Activated naive CD4-positive, alpha-beta T cell treated with anti-CD3 and anti-CD28 coated beads for 36 hours (primary cell): ENCODE data around the gene CUX1. TPM values are rescaled to one million over a fixed set of nuclear protein-coding genes. Genes with fewer than 3 reads are reported as not detected.
"Not testable (repeated sequence)": the region's sequence is repeated elsewhere in the genome, so short reads cannot be mapped to it uniquely, and the experiment has no call there.

Experiments
- CTCF ChIA-PET: fragments of 350-600 bp; sonication (Branson Sonifier 250); formaldehyde crosslinking; loops from one replicate; lab custom pipeline; 2021; ENCODE audit warnings: antibody characterized with exemption; lab: Charles Lee
- DNase-seq: peaks from one replicate; pipeline ENCODE4 v3.0.0-alpha.2; 2020
- H3K27ac Mint-ChIP-seq: one replicate; pipeline ENCODE4 v1.8.0; 2021; ENCODE audit warnings: mild to moderate bottlenecking, mixed read lengths
- H3K27me3 Mint-ChIP-seq: one replicate; pipeline ENCODE4 v1.8.0; 2021; ENCODE audit warnings: low read depth, mixed read lengths
- H3K36me3 Mint-ChIP-seq: one replicate; pipeline ENCODE4 v1.8.0; 2021; ENCODE audit warnings: low read depth, mixed read lengths
- H3K4me1 Mint-ChIP-seq: one replicate; pipeline ENCODE4 v1.8.0; 2021; ENCODE audit warnings: low read depth, mixed read lengths
- H3K4me3 Mint-ChIP-seq: one replicate; pipeline ENCODE4 v1.8.0; 2021; ENCODE audit warnings: mild to moderate bottlenecking, moderate library complexity, mixed read lengths
- H3K9me3 Mint-ChIP-seq: one replicate; pipeline ENCODE4 v1.8.0; 2021; ENCODE audit warnings: mixed read lengths
- intact Hi-C: fragments of 100-400 bp; cut with micrococcal nuclease; formaldehyde crosslinking; loops from one replicate; pipeline ENCODE4 v1.15.1; 2023
- total RNA-seq, 2 experiments: library from RNA; stranded (reverse); gene quantifications; one replicate each; pipeline ENCODE4 v1.2.3, GENCODE V29; 2021

CUX1 gene
- total RNA-seq, 2 experiments from 2014 or later = 22.2 to 25.5 TPM

DNA sequence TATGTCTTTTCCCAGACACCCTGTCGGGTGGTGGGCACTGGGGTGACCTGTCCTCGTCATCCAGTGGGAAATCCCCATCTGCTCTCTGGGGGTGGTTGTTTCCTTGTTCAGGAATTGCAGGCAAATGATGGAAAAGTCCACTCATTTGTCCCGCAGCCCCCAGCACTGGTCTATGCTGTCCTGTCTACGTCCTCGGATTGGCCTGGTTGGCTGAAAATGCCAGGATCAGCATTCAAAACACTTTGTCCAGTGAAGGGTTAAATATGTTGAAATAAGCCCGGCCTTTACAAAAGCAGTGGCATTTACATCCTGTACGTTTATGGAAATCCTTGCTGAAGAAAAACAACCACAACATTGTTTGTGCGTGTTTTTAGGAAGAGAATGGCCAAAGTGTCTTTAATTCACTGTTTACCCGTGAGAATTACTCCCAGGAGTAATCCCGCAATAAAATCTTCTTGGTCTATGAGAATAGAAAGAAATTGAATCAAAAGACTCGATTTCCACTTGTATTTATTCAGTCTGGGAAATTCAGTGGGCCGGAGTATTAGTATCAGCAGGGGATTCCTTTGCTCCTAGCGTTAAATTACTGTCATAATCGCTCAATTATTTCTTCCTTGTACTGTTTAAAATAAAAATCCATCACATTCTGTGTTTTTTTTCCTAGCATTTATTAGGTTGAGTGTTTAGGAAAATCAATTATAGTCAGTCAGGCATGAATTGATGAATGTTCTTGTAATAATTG lies 352.4 kb downstream of the CUX1 start:
- intact Hi-C loops = no loop called here
- CTCF ChIA-PET = no interaction called here
- H3K36me3 Mint-ChIP-seq = peaks cover 2% of the 10 kb centered on the region
- no peaks in the 10 kb centered on the region for H3K27me3 Mint-ChIP-seq
- no peak overlapping the region for H3K4me3 Mint-ChIP-seq
- no peak for DNase-seq
- H3K9me3 Mint-ChIP-seq = no peaks in the 10 kb centered on the region
- no peak overlapping the region for H3K27ac Mint-ChIP-seq
- H3K4me1 Mint-ChIP-seq = no peaks in the 10 kb centered on the region

DNA sequence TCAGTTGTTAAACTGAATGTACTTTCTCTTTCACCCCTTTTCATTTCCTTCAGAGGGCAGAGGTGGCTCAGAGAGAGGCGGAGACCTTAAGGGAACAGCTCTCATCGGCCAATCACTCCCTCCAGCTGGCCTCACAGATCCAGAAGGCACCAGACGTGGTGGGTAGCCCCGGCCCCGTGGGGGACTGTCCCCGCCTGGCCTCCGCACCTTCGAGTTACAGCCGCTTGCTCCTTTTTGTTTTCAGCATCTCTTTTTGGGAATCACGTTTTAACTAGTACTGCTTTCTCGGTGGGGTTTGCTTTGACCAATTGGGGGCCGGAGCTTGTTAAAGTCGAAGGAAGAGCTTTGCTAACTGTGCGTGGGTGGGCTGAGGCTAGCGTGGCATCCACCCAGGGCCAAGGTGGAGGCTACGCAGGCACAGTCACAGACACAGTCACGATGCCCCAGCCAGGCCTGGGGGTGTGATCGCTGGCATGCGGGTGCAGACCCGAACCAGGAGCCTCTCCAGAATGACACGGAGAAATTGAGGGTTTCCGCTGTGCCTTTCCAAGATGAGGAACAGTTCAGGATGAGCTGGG lies 353.1 kb downstream of the CUX1 start:
- no peak for DNase-seq
- Mint-ChIP-seq H3K27me3 (no peaks in the 10 kb centered on the region), H3K4me1 (no peaks in the 10 kb centered on the region), H3K27ac (no peak overlapping the region), H3K9me3 (no peaks in the 10 kb centered on the region), H3K4me3 (no peak overlapping the region), H3K36me3 (peaks cover 2% of the 10 kb centered on the region)
- CTCF ChIA-PET = no interaction called here
- intact Hi-C loops = no loop called here

DNA sequence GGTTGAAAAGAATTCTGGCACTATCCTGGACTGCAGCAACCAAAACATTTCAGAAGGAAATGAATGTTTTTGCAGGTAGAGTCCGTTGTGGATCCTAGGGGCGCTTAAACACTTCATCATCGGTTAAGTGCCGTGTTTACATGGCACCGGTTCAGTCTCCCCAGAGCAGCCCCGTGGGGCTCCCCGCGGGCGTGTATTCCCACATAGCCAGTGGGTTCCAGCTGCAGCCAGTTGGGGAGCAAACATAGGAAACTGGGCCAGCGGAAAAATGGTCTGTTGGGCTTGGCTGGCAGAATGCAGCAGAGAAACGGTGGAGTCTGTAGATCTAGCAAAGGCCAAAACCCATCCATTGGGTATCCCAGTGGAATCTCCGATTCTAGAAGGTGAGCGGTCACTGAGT lies 356.2 kb downstream of the CUX1 start:
- no peak for DNase-seq
- no peaks in the 10 kb centered on the region for H3K4me1 Mint-ChIP-seq
- no peaks in the 10 kb centered on the region for H3K9me3 Mint-ChIP-seq
- no peak overlapping the region for H3K27ac Mint-ChIP-seq
- H3K4me3 Mint-ChIP-seq = no peak overlapping the region
- H3K36me3 Mint-ChIP-seq = peaks cover 1% of the 10 kb centered on the region
- CTCF ChIA-PET = no interaction called here
- H3K27me3 Mint-ChIP-seq = no peaks in the 10 kb centered on the region
- intact Hi-C loops = no loop called here

DNA sequence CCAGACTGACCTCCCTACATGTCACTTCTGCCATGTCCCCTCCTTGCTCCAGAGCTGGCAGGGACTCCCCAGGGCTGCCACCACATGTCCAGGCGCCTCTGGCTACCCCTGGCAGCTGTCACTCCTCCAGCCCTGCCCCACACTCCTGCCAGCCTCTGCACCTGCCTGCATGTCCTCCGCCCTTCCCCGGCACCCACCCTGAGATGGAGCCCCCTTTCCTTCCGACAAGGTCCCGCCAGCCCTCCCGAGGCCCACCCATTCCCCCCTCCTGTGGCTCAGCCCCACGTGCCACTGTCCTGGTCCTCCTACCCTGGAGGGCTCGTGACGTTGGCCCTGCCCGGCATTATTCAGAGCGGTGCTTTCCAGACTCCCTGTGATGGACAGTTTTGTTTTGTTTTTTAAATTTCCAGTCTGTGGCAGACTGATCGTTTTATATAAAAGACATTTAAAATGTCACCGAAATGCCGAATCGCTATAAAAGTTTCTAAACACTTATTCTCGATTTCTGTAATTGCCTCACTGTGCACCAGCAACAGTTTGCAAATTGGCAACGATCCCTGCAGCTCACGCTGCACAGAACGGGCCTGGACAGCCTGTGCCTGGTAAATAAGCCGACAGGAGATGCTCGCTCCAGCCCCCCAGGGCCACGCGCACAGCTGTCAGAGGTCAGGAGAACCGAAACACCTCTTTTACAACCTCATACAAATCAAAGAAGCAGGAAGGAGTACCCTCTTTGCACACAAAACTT lies 358.2 kb downstream of the CUX1 start:
- no peak overlapping the region for H3K4me3 Mint-ChIP-seq
- H3K27me3 Mint-ChIP-seq = no peaks in the 10 kb centered on the region
- H3K9me3 Mint-ChIP-seq = no peaks in the 10 kb centered on the region
- CTCF ChIA-PET = no interaction called here
- peaks cover 4% of the 10 kb centered on the region for H3K36me3 Mint-ChIP-seq
- no peaks in the 10 kb centered on the region for H3K4me1 Mint-ChIP-seq
- no peak overlapping the region for H3K27ac Mint-ChIP-seq
- DNase-seq = no peak
- intact Hi-C loops = no loop called here

DNA sequence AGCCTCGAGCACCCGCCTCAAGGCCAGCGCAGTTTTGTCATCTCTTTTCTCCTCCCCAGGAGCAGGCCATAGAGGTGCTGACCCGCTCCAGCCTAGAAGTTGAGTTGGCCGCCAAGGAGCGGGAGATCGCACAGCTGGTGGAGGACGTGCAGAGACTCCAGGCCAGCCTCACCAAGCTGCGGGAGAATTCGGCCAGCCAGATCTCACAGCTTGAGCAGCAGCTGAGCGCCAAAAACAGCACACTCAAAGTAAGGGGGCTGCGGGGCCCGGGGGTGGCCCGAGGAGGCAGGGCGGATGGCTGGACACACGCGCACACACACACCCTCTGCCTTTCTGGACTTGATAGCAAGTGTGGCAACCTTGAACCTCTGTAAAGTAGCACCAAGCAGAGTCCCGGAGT lies 361.0 kb downstream of the CUX1 start:
- no peaks in the 10 kb centered on the region for H3K27me3 Mint-ChIP-seq
- intact Hi-C loops = no loop called here
- no peak overlapping the region for H3K27ac Mint-ChIP-seq
- H3K9me3 Mint-ChIP-seq = no peaks in the 10 kb centered on the region
- CTCF ChIA-PET = interaction anchor here (0.9 kb wide), 1 partner anchor 58 kb away, joined by 3 read pairs; no protein-coding TSS in a partner anchor
- peaks cover 7% of the 10 kb centered on the region for H3K36me3 Mint-ChIP-seq
- H3K4me1 Mint-ChIP-seq = no peaks in the 10 kb centered on the region
- DNase-seq = no peak
- H3K4me3 Mint-ChIP-seq = no peak overlapping the region

DNA sequence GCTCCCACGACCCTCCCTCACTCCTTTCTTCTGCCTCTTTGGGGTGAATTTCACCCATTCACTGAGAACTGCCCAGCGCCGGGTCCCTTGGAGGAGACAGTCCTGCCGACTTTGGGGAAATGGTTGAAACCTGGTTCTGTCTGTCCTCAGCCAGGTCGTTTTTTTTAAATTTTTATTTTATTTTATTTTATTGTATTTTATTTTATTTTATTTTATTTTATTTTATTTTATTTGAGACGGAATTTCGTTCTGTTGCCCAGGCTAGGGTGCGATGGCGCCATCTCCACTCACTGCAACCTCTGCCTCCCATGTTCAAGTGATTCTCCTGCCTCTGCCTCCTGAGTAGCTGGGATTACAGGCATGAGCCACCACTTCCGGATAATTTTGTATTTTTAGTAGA lies 363.3 kb downstream of the CUX1 start:
- Mint-ChIP-seq H3K9me3 (no peaks in the 10 kb centered on the region), H3K36me3 (peaks cover 7% of the 10 kb centered on the region), H3K27ac (no peak overlapping the region), H3K27me3 (no peaks in the 10 kb centered on the region), H3K4me1 (no peaks in the 10 kb centered on the region), H3K4me3 (no peak overlapping the region)
- no peak for DNase-seq
- CTCF ChIA-PET = no interaction called here
- intact Hi-C loops = no loop called here

DNA sequence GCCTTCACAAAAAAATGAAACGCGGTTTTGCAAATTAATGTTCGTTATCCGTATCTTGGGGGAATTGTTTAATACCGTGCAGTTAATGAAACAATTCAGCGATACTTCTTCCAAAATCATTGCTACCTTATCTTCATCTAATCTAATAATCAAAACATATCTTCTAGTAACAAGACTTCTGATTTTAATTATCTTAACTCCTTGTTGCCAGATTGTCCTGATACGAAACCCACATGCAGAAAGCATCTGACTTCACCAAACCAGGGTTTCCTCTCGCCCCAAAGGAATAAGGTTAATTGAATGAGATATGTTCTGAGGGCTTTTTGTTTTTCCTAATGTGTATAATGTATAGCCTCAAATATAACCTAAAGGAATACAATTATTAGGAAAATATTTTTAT lies 364.1 kb downstream of the CUX1 start:
- no peaks in the 10 kb centered on the region for H3K4me1 Mint-ChIP-seq
- no peak overlapping the region for H3K4me3 Mint-ChIP-seq
- H3K27ac Mint-ChIP-seq = no peak overlapping the region
- CTCF ChIA-PET = no interaction called here
- peaks cover 6% of the 10 kb centered on the region for H3K36me3 Mint-ChIP-seq
- intact Hi-C loops = no loop called here
- no peaks in the 10 kb centered on the region for H3K27me3 Mint-ChIP-seq
- no peak for DNase-seq
- H3K9me3 Mint-ChIP-seq = no peaks in the 10 kb centered on the region

DNA sequence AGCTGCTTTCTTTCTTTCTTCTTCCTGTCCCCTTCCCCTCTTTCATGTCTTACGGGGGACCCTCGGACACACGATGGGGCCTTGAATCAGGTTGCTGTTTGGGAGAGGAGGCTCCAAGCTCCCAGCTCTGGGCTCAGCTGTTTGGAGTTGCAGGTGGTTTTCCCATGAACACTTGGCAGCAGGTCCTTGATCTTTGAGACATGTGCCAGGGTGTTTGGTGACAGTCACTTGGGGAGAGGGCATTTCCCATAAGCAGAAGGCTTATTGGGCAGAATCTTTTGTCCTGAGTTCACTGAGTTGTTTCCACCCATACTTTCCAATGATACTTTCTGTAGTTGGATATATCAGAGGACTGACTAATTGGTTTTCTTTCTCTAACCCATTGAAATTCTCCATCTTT lies 364.6 kb downstream of the CUX1 start:
- DNase-seq = no peak
- Mint-ChIP-seq H3K27ac (no peak overlapping the region), H3K4me1 (no peaks in the 10 kb centered on the region), H3K27me3 (no peaks in the 10 kb centered on the region), H3K4me3 (no peak overlapping the region), H3K9me3 (no peaks in the 10 kb centered on the region), H3K36me3 (peaks cover 6% of the 10 kb centered on the region)
- intact Hi-C loops = no loop called here
- CTCF ChIA-PET = no interaction called here

DNA sequence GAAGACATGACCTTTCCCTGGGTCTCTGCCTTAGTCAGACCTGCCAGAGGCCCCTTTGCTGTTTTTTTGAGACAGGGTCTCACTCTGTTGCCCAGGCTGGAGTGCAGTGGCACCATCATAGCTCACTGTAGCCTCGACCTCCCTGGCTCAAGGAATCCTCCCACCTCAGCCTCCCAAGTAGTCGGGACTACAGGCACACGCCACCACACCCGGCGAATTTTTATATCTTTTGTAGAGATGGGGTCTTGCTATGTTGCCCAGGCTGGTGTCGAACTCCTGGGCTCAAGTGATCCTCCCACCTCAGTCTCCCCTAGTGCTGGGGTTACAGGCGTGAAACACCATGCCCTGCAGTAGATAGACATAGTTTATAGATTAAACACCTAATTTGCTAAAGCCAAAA lies 366.4 kb downstream of the CUX1 start:
- DNase-seq, CTCF ChIA-PET, intact Hi-C loops, H3K4me1 Mint-ChIP-seq, H3K27ac Mint-ChIP-seq, H3K27me3 Mint-ChIP-seq, H3K36me3 Mint-ChIP-seq, H3K4me3 Mint-ChIP-seq, H3K9me3 Mint-ChIP-seq: not testable (repeated sequence)

DNA sequence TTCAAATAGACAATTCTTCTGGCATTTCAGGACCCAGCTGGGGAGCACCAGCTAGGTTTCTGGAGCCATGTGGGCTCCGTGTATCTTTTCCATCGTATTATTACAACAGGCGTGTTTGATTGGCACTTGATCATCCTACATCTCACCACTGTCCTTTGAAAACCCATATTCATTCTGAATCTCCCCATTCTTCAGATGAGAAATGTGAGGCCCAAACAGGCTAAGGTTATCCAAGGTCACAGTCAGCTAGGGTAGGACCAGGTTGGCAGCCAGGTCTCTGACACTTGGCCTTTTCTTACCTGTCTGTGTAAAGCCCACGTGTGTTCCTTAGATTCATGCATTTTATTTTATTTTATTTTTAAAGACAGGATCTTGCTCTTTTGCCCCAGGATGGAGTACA lies 366.9 kb downstream of the CUX1 start:
- CTCF ChIA-PET = no interaction called here
- intact Hi-C loops = no loop called here
- no peaks in the 10 kb centered on the region for H3K4me1 Mint-ChIP-seq
- no peak overlapping the region for H3K27ac Mint-ChIP-seq
- no peak for DNase-seq
- no peaks in the 10 kb centered on the region for H3K9me3 Mint-ChIP-seq
- peaks cover 6% of the 10 kb centered on the region for H3K36me3 Mint-ChIP-seq
- H3K27me3 Mint-ChIP-seq = no peaks in the 10 kb centered on the region
- H3K4me3 Mint-ChIP-seq = no peak overlapping the region

DNA sequence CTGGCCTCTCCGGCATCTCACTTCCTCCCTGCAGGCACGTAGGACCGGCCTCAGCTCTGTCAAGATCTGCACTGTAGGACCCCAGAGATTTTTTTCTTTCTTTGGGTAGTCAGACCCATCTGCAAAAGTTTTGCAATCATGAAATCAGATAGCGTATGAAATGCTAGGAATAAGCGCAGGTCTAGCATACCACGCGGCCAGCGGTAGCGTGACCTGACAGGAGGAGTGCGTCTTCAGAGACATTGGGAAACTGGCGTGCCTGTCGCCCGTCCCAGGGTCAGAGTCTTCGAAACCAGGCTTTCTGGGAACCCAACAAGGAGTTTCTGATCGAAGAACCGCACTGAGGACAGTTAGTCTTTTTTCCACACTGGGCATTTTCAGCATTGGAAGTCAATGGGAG lies 368.4 kb downstream of the CUX1 start:
- Mint-ChIP-seq H3K4me3 (no peak overlapping the region), H3K27ac (no peak overlapping the region)

DNA sequence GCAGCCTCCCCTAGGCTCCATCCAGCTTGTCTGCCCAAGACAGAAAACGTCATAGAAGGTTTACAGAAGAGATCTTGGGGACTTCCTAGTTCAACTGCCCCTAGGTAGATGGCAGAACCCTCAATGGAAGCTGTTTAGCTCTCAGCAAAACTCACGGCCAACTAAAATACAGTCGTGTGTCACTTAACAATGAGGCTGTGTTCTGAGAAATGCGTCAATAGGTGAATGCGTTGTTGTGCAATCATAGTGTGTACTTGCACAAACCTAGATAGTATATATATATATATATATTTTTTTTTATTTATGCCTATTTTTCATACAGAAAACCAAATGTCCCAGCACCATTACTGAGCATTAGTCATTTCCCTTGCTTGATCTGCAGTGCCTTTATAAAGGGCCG lies 368.9 kb downstream of the CUX1 start:
- Mint-ChIP-seq H3K9me3 (no peaks in the 10 kb centered on the region), H3K27ac (no peak overlapping the region), H3K4me3 (no peak overlapping the region), H3K27me3 (no peaks in the 10 kb centered on the region), H3K36me3 (peaks cover 4% of the 10 kb centered on the region), H3K4me1 (no peaks in the 10 kb centered on the region)
- CTCF ChIA-PET = no interaction called here
- intact Hi-C loops = no loop called here
- DNase-seq = no peak

More for the DNA sequence above, 368.4 kb downstream of the CUX1 start:
- intact Hi-C loops = no loop called here
- Mint-ChIP-seq H3K9me3 (no peaks in the 10 kb centered on the region), H3K4me1 (no peaks in the 10 kb centered on the region), H3K27me3 (no peaks in the 10 kb centered on the region), H3K36me3 (peaks cover 7% of the 10 kb centered on the region)
- no peak for DNase-seq
- CTCF ChIA-PET = no interaction called here

DNA sequence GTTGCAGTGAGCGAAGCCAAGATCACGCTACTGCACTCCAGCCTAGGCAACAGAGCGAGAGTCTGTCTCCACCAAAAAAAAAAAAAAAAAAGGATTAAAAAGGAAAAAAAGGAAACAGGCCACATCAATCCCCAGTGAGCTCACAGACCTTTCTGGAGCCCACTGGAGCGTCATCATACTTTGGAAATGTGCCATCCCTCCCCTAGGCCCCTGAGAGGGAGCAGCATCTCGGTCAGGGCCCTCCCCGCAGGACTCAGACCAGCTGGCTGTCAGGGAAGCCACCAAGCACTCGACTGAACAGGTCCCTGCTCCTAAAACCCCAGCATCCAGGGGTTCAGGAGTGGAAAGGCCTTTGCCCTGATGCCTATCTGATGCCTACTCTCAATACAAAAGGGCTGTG lies 371.3 kb downstream of the CUX1 start:
- CTCF ChIA-PET = interaction anchor here (0.6 kb wide), 2 partner anchors 61 to 585 kb away, joined by 3 to 4 read pairs; no protein-coding TSS in a partner anchor
- H3K27ac Mint-ChIP-seq = no peak overlapping the region
- H3K4me1 Mint-ChIP-seq = no peaks in the 10 kb centered on the region
- no peaks in the 10 kb centered on the region for H3K27me3 Mint-ChIP-seq
- no peaks in the 10 kb centered on the region for H3K9me3 Mint-ChIP-seq
- DNase-seq = no peak
- H3K36me3 Mint-ChIP-seq = peaks cover 6% of the 10 kb centered on the region
- intact Hi-C loops = no loop called here
- H3K4me3 Mint-ChIP-seq = no peak overlapping the region
